OCI-LY7 (cell line): ENCODE measurements around the gene CERS6. TPM values are rescaled to one million over a fixed set of nuclear protein-coding genes. Genes with fewer than 3 reads are reported as not detected.

Experiments used
- BruUV-seq: library from RNA; stranded (reverse); fragments of 400-500 nt; replicated peaks from 2 replicates; lab custom pipeline; 2021; lab: Mats Ljungman, UMichigan
- CTCF ChIA-PET: fragments of 300-600 bp; sonication (Branson Sonifier 250); formaldehyde crosslinking; loops from one replicate; lab custom pipeline; 2022; ENCODE audit warnings: antibody characterized with exemption; ENCODE audit not compliant: unreplicated experiment; lab: Charles Lee
- POLR2A ChIA-PET: fragments of 300-600 bp; sonication (Branson Sonifier 250); formaldehyde crosslinking; loops from one replicate; lab custom pipeline; 2022; ENCODE audit warnings: antibody characterized with exemption; lab: Charles Lee
- DNase-seq: peaks from one replicate; pipeline ENCODE4 v3.0.0-alpha.2; 2015; ENCODE audit warnings: low spot score
- H2AFZ ChIP-seq: fragments of 200-600 bp; sonication (generic), shearing (Covaris generic); 2 replicates; pipeline ENCODE4 v1.6.1; 2014; ENCODE audit warnings: mild to moderate bottlenecking, antibody characterized with exemption, low read length, moderate library complexity
- H3K27ac ChIP-seq: fragments of 200-600 bp; sonication (generic); 2 replicates; pipeline ENCODE4 v1.5.1; 2014; ENCODE audit warnings: mixed run types, low read depth, mild to moderate bottlenecking, moderate library complexity, low read length, inconsistent platforms; ENCODE audit not compliant: poor library complexity, severe bottlenecking
- H3K36me3 ChIP-seq: fragments of 200-600 bp; sonication (generic); 2 replicates; pipeline ENCODE4 v1.6.1; 2014; ENCODE audit warnings: mild to moderate bottlenecking, antibody characterized with exemption, low read length, moderate library complexity, mixed read lengths; ENCODE audit not compliant: insufficient read depth
- H3K4me1 ChIP-seq: fragments of 200-600 bp; sonication (generic); 2 replicates; pipeline ENCODE4 v1.5.1; 2014; ENCODE audit warnings: mild to moderate bottlenecking, low read length; ENCODE audit not compliant: insufficient read depth, poor library complexity, severe bottlenecking
- H3K4me2 ChIP-seq: fragments of 200-600 bp; sonication (generic); 2 replicates; pipeline ENCODE4 v1.6.1; 2014; ENCODE audit warnings: mild to moderate bottlenecking, low read length
- H3K4me3 ChIP-seq: fragments of 200-600 bp; sonication (generic); 2 replicates; pipeline ENCODE4 v1.5.1; 2014; ENCODE audit warnings: mild to moderate bottlenecking, low read depth, low read length; ENCODE audit not compliant: poor library complexity, severe bottlenecking
- H3K79me2 ChIP-seq: fragments of 200-600 bp; sonication (generic); 2 replicates; pipeline ENCODE4 v1.6.1; 2016; ENCODE audit warnings: low read depth, mild to moderate bottlenecking, low read length, moderate library complexity, mixed read lengths; ENCODE audit not compliant: insufficient read depth
- H3K9me2 ChIP-seq: fragments of 200-600 bp; sonication (generic); 2 replicates; pipeline ENCODE4 v1.6.1; 2016; ENCODE audit warnings: mild to moderate bottlenecking, low read length, mixed read lengths; ENCODE audit not compliant: insufficient read depth
- H3K9me3 ChIP-seq: fragments of 200-600 bp; sonication (generic); 2 replicates; pipeline ENCODE4 v1.6.1; 2014; ENCODE audit warnings: mild to moderate bottlenecking, mixed run types, low read length, mixed read lengths
- H4K20me1 ChIP-seq: fragments of 200-600 bp; sonication (generic); 2 replicates; pipeline ENCODE4 v1.6.1; 2014; ENCODE audit warnings: mild to moderate bottlenecking, antibody characterized with exemption, low read length, moderate library complexity, mixed read lengths; ENCODE audit not compliant: insufficient read depth
- EZH2phosphoT487 ChIP-seq: fragments of 200-600 bp; sonication (generic); IDR thresholded peaks from 2 replicates; pipeline ENCODE4 v1.6.1; 2018; ENCODE audit warnings: low read depth, borderline replicate concordance, mild to moderate bottlenecking, mixed run types, antibody characterized with exemption, low read length, moderate library complexity, mixed read lengths
- intact Hi-C: fragments of 100-400 bp; cut with micrococcal nuclease; formaldehyde crosslinking; loops from one replicate; pipeline ENCODE4 v1.10.0; 2022; ENCODE audit not compliant: unreplicated experiment
- total RNA-seq, 2 experiments: library from RNA; depleted of rRNA in 1 of 2; stranded (reverse); fragments of >200 nt in 1 of 2; shearing (Covaris generic) in 1 of 2; gene quantifications; 2 replicates each; pipeline ENCODE4 v1.2.3, GENCODE V29; 2014 to 2022
- TF ChIP-seq, protein P1 (sequence below): fragments of 200-600 bp; sonication (generic); conservative IDR thresholded peaks from 2 replicates; pipeline ENCODE4 v1.5.1; 2014; ENCODE audit warnings: mild to moderate bottlenecking, antibody characterized with exemption, low read length, moderate library complexity, mixed read lengths

Gene CERS6
- total RNA-seq, 2 experiments from 2014 or later, result 0.04 TPM; not detected in 1

- intact Hi-C loops, result no loop called here
- Histone ChIP-seq H3K27ac (no peak overlapping the region), H3K9me3 (no peaks in the 10 kb centered on the region), H3K4me1 (no peaks in the 10 kb centered on the region), H4K20me1 (no peaks in the 10 kb centered on the region), H3K9me2 (no peaks in the 10 kb centered on the region), H3K36me3 (no peaks in the 10 kb centered on the region), H2AFZ (no peak overlapping the region), H3K79me2 (no peaks in the 10 kb centered on the region), H3K4me2 (no peak overlapping the region), H3K4me3 (no peak overlapping the region)
- BruUV-seq, result no TSS peak
- ChIA-PET POLR2A (no interaction called here), CTCF (no interaction called here)
- TF ChIP-seq EZH2phosphoT487, result no peak
- TF ChIP-seq, protein P1, sequence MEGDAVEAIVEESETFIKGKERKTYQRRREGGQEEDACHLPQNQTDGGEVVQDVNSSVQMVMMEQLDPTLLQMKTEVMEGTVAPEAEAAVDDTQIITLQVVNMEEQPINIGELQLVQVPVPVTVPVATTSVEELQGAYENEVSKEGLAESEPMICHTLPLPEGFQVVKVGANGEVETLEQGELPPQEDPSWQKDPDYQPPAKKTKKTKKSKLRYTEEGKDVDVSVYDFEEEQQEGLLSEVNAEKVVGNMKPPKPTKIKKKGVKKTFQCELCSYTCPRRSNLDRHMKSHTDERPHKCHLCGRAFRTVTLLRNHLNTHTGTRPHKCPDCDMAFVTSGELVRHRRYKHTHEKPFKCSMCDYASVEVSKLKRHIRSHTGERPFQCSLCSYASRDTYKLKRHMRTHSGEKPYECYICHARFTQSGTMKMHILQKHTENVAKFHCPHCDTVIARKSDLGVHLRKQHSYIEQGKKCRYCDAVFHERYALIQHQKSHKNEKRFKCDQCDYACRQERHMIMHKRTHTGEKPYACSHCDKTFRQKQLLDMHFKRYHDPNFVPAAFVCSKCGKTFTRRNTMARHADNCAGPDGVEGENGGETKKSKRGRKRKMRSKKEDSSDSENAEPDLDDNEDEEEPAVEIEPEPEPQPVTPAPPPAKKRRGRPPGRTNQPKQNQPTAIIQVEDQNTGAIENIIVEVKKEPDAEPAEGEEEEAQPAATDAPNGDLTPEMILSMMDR, result no peak
- no peak for DNase-seq
These were observed 166.5 kb downstream of the CERS6 start for GRCh38 chr2:168622559-168622958.

DNA sequence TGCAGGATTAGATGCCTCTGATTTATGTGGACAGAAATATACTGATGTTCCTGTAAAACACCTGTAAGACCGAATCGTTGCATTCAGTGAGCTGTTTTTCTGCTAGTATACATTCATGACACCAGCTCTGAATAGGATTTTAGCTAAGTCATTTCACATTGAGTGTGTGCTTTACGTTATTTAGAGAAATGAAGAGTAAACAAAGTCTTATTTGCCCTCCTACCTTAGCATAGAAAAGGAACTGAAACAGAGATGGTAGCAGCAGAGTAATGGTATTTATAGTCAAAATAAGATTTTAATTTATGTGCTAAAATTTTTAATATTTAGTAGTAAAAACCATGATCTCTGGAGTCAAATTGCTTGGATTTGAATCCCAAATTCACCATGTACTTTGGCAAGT is 168.0 kb downstream of the CERS6 start:
- intact Hi-C loops, result no loop called here
- H3K4me2 ChIP-seq, result no peak overlapping the region

GRCh38 chr2:168626096-168626495 is 170.0 kb downstream of the CERS6 start:
- ChIA-PET POLR2A (interaction anchor here (1.1 kb wide), 1 partner anchor 10 kb away, joined by 3 read pairs; no protein-coding TSS in a partner anchor), CTCF (no interaction called here)
- DNase-seq, result no peak
- Histone ChIP-seq H3K4me2 (no peak overlapping the region), H3K4me3 (no peak overlapping the region), H2AFZ (no peak overlapping the region), H3K9me2 (no peaks in the 10 kb centered on the region), H3K9me3 (no peaks in the 10 kb centered on the region), H3K36me3 (no peaks in the 10 kb centered on the region), H4K20me1 (no peaks in the 10 kb centered on the region), H3K79me2 (no peaks in the 10 kb centered on the region), H3K27ac (no peak overlapping the region), H3K4me1 (no peaks in the 10 kb centered on the region)
- TF ChIP-seq, protein P1, result no peak
- no peak for TF ChIP-seq EZH2phosphoT487
- BruUV-seq, result no TSS peak
- intact Hi-C loops, result no loop called here

More for the DNA sequence above, 168.0 kb downstream of the CERS6 start:
- H3K9me2 ChIP-seq, result no peaks in the 10 kb centered on the region
- POLR2A ChIA-PET, result no interaction called here
- H3K4me1 ChIP-seq, result no peaks in the 10 kb centered on the region
- no peaks in the 10 kb centered on the region for H4K20me1 ChIP-seq
- CTCF ChIA-PET, result no interaction called here
- BruUV-seq, result no TSS peak
- TF ChIP-seq EZH2phosphoT487, result no peak
- TF ChIP-seq, protein P1, result no peak
- no peak for DNase-seq
- no peaks in the 10 kb centered on the region for H3K36me3 ChIP-seq
- H3K27ac ChIP-seq, result no peak overlapping the region
- H3K79me2 ChIP-seq, result no peaks in the 10 kb centered on the region
- no peak overlapping the region for H3K4me3 ChIP-seq
- H3K9me3 ChIP-seq, result no peaks in the 10 kb centered on the region
- no peak overlapping the region for H2AFZ ChIP-seq
